Activated CD8-positive, alpha-beta memory T cell treated with anti-CD3 and anti-CD28 coated beads, Interleukin-2, amount 50 U/mL, for 24 hours (primary cell): ENCODE data around the gene TCF21.
A peak's percentile ranks its signal among the peaks of the same experiment; 100 is the strongest.

Source experiments
- DNase-seq: peaks from one replicate; pipeline ENCODE4 v3.0.0-alpha.2; 2020; ENCODE audit errors: extremely low read depth

Gene TCF21

GRCh38 chr6:133889557-133890403 lies 867 bp downstream of the TCF21 start:
- DNase-seq: no peak

- DNase-seq: no peak
Measured at GRCh38 chr6:133890711-133891148, 1.8 kb downstream of the TCF21 start.

DNA sequence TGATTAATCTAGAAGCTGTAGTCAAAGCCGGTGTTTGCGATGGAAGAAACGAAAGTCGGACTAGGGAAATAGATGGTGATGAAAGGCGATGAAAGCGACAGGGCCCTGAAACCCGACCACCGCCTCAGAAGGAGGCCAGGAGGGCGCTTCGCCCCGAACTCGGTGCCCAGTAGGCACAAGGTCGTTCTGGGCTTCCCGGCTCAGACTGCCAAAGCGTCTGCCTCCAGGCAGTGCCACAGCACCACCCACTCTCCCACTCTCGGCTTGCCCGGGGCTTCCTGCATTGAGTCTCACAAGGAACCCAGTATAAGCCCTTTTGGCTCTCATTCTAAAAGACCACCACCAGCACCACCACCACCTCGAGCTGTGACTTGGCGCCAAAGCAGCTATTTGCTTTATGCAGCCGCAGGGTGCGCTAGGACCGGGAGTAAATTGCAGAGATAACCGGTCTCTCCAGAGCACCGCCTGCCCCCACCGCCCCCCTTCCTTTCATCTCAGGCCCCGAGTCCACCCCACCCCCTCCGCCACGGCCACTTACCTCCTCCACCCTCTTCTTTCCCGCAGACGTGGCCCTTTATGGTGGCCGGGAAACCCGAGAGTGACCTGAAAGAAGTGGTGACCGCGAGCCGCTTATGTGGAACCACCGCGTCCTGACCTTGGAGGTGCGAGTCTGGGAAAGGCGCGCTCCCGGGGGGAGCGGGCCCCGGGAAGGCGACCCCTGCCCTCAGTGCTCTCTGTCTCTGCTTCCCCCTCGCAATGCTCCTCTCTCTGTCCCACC lies 2.4 kb downstream of the TCF21 start:
- DNase-seq: no peak

DNA sequence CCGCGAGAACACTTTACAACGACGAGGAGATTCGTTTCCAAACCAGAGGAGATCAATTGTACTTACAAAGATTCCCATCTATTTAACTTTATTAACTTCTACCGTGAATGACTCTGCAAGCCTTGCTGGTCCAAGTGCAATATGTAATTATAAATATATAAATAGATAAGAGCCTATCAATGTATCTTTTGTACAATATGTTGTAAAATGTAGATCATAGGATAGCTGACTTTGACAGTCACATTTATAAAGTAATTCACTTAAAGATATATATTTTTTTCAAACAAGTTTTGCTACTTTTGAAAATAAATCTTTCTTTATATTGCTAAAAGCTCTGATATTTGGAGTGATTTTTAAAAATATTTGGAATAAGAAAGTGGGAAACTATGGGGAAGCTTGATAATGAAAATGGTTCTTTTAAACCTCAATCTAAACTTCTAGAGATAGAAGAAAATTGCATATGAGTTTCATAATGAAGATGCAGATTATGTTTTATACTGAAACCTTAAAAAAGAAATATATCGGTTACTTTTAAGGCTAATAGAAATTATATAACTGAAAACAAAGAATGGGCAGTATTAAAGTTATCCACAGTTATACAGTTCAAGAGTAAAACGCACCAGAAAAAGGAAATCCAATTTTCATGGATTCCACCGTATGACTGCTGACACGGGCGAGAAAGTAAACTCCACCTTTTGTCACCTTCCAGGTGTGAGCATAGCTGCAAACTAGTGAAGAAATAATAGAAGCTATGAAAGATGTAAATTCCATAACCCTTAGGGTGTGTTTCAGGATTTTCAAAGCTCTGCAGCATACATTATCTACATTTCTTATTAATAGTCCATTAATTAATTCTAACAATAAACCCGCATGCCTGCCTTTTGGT lies 3.3 kb downstream of the TCF21 start:
- DNase-seq: no peak

DNA sequence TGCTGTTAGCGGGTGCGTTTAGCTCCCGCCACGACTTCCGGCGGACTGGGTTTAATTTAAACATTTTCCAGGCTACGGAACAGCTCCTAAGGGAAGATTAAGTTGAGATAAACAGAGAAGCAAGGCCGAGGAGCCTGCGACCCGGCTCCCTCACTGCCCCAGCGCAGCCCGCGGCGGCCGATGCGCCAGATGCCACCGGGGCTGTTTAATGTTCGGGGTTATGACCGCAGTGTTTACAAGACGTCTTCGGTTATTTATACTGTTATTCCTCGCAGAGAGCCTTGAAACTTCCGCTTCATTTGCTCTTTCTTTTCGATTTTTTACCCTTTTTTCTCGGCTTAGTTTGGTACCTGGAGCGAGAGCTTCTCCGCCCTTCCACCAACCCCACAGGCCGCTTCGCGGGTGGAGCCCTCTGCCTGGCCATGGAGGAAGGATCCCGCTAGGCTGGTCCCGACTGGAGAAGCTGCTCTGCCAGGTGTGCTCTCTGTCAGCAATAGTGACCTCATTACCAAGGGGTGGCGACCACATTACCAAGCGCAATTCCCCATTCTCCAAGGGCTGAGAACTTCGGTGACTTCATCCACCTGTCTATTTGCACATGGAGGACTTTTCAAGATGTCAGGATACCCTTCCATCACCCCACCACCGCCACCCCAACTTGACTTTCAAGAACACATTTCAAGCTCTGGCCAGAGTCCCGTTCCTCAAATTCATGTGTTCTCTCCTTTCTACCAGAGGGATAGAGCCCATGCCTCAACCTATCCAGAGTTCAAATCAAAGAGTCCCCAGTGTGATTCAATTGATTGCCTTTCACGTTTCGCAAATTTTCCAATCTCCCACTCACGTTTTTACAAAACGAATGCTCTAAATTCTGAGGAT lies 4.1 kb downstream of the TCF21 start:
- no peak for DNase-seq

DNA sequence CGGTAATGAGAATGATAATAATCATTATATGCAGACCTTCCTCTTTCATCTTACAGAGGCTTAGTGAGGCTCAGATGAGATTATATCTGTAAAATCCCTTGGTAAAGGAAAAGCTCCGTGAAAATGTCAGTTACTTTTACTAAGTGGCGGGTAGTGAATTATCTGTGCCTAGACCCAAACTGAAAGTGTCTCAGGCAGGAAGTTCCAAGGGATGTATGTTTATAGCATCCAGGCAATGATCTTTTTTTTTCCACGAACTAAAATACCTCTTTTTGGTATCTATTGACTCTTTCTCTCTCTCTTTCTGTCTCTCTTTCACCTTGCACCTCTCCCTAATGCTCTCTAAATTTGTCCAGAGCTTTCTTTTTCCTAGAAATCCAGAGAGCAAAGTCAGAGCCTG lies 5.0 kb downstream of the TCF21 start:
- DNase-seq: no peak

DNA sequence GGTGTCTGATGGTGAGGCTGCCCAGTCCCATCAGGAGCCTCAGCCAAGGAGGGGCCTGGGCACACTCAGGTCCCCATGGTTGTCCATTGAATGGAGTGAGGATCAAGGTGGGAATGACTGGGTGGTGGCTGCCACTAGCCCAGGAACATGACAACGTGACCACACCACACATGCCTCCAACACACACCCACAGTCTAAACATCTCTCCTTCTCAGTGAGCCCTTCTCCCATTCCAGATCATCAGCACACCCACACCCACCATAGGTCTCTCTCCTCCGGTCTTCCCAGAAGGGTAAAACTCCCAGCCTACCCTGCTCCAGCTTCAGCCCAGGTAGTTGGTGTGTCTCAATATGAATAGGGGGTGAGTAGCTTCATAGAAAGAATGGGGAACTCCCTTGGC lies 5.5 kb downstream of the TCF21 start:
- no peak for DNase-seq

- DNase-seq: no peak
Measured at GRCh38 chr6:133894795-133895358, 6.0 kb downstream of the TCF21 start.

DNA sequence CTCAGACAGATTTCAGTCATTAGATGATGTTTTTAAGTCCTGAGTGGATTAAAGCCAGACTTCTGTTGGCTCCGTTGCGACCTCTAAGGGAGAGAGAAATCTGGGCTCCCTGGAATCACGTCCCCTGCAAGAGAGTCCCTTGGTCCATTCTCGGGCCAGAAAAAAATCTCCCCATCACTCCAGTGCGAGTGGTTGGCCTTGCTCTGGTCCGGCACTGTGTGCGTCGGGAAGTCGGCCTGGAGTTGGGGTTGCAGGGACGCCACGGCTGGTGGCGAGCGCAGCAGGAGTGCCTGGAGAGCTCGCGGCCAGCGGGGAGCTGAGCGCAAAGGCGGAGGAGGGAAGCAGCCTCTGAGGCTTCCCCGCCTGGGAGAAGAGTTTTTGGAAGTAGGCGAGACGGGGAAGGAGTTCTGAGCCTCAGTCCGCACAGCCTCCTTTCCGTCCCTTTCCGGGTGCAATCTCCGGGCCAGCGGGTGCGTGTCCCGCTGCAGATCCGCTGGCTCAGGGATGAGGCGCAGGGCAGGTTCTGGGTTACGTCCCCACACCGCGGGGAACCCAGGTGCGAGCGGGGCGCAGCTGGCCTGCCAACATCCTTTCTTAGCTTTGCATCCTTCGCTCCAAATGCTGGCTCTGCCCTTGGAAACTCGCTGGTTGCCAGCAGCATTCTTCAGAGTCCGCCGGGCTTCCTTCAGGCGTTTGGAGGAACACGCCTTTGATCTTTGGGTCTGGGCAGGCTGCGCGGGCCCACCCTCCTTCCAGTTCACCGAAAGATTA lies 6.8 kb downstream of the TCF21 start:
- no peak for DNase-seq

DNA sequence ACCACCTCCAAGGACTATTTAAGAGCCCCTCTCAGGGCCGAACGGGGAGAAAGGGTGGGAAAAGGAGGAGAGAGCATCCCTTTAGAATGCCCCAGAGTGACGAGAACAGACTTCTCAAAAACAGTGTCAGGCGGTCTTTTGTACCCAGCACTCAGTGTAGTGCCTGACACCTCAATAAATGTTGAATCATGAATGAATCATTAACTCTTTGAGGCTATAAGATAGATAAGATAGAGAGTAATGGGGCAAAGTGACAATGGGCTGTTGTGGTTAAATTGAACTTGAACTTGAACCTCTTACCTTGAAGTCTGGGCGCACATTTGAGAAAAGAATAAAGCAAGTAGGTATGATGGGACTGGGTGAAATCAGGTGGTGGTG lies 7.4 kb downstream of the TCF21 start:
- no peak for DNase-seq

GRCh38 chr6:133898263-133898662 lies 9.3 kb downstream of the TCF21 start:
- no peak for DNase-seq

DNA sequence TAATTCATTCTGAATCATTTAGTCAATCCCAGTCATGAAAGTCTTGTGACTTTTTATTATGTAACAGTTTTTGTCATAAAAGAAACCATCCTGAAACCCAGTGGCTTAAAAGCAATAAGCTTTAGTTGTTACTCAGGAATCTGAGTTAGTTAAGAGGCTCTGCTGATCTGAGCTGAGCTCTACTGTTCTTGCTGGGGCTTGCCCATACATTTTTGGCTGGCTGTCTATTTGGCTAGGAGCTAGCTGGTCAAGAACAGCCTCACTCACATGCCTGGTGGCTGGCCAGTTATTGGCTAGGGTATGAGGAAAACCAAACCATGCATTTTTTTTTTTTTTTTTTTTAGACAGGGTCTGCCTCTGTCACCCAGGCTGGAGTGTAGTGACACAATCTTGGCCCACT lies 10.6 kb downstream of the TCF21 start:
- no peak for DNase-seq

DNA sequence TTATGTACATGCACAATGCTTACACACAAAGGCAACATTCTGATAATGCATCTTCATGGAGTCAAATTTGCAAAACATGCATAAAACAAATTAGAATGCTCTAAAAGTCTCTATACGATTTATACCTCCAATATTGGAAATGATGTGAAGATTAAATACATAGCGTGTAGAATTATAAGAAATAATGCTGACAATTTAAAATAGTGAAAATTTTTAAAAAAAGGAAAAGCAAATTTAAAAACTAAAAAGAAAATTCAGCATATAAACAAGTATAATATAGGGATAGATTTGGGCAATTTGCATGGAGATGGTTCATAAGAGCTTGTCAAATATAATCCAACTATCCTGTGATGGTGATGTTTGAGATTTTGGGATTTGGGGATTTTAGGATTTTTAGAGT lies 14.9 kb downstream of the TCF21 start:
- no peak for DNase-seq

- no peak for DNase-seq
Measured at GRCh38 chr6:133906050-133906449, 17.1 kb downstream of the TCF21 start.

GRCh38 chr6:133916650-133917151 lies 27.8 kb downstream of the TCF21 start:
- DNase-seq: peak; percentile 63

GRCh38 chr6:133917781-133918180 lies 28.9 kb downstream of the TCF21 start:
- DNase-seq: no peak

- no peak for DNase-seq
Measured at GRCh38 chr6:133918208-133918930, 29.5 kb downstream of the TCF21 start.

DNA sequence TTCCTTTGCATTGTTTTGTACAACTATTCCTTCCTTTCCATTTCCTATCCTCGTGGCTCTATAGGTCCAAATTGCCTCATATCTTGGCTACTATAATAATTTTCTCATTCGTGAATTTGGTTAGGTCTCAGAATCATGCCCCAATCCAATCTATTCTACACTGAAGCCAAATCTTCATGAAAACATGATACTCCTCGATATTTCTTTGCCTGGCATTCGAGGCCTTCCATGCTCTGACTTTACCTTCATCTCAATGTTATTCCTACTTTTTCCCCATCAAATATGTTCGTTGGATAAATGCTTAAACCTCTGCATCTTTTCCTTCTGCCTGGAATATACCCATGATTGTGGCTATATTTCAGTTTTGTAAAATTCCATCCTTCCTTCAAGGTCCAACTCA lies 30.4 kb downstream of the TCF21 start:
- DNase-seq: no peak

DNA sequence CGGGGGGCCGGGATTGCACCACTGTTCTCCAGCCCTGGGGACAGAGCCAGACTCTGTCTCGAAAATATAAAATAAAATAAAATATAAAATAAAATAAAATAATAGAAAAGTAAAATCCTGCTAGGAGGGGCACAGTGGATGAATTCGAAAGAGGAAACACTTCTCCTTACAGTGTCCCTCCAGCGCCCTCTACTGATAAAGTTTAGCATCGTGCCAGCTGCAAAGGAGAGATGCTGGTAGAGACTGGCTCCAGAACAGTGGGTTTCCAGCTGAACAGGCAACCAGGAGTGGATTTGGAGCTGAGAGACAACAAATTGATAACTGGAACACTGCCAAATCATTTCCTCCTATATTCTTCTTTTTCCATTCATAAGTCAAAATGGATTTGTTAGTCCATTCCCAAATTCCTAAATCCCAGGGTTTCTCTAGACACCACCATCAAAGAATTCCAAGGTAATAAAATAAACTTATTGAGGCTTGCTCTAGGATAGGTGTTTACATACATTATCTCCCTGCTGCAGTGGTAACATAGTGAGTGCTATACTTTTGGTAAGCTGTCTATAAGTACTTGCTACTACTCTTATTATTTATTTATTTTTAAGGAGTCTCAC lies 32.4 kb downstream of the TCF21 start:
- DNase-seq: peak; percentile 47
